GM15510 (cell line): ENCODE measurements around the gene RETREG2.

Experiments used
- POLR2A ChIP-seq: IDR thresholded peaks from 3 replicates; pipeline ENCODE4 v1.6.1; 2011; ENCODE audit warnings: borderline replicate concordance; ENCODE audit not compliant: insufficient read length; ENCODE audit errors: extremely low read depth

RETREG2 gene

DNA sequence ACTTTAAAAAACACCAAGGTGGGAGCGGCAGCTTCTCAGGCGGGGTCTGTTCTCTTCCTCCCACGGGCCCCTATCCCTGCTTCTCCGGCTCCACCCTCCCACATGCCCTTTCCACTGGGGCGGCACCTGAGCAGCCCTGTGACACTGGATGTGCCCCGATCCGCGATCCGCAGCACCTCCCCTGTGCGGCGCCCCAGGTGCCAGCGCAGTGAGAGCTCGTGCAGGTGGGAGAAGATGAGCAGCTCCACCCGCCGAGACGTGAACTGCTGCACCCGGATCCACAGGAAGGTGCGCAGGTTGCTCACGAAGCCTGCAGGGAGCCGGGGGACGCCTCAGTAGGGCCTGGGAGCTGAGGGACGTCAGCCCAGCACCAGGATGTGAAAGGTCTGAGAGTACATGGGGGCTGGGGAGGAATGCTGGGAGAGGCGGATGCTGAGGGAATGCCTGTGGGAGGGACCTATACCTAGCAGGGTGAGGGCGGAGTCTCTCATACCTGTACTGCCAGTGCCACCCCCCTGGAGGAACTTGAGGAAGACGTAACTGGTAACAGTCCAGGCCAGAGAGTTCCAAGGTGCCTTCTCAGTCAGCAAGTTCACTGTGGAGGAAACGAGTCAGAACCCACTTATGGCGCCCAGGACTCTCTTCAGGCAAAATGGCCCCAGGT lies 37.9 kb downstream of the RETREG2 start:
- no peak for TF ChIP-seq POLR2A

GRCh38 chr2:219216535-219216915 lies 38.5 kb downstream of the RETREG2 start:
- no peak for TF ChIP-seq POLR2A

DNA sequence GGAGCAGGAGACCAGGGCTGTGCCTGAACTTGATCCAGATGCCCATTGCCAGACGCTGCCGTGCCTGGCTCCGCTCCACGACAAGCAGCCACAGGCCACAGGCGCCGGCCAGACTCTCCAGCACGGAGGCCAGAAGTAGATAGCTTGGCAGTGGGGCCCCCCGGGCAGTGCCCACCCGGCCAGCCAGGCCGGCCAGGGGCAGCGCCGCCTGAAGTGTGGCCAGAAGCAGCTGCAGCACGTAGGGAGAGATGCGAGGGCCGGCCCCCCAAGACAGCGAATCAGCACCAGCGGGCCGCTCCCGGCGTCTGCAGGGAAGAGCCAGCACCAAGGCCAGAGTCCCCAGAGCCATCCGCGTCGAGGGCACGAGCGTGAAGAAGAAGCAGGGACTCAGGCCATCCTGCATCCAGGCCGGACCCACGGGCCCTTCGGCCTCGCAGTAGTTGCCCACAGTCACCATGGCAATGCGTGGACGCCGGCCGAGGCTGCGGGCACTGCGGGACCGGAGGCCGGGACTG lies 40.2 kb downstream of the RETREG2 start:
- no peak for TF ChIP-seq POLR2A

GRCh38 chr2:219218732-219219701 lies 40.9 kb downstream of the RETREG2 start, which contains the start of gene ABCB6:
TSS of gene ABCB6 (minus strand) at chr2:219218958. CDS start at chr2:219218673, 285 bp downstream.
- TF ChIP-seq POLR2A: peak; percentile 89

- no peak for TF ChIP-seq POLR2A
Observed at GRCh38 chr2:219219784-219220532, 41.9 kb downstream of the RETREG2 start.

DNA sequence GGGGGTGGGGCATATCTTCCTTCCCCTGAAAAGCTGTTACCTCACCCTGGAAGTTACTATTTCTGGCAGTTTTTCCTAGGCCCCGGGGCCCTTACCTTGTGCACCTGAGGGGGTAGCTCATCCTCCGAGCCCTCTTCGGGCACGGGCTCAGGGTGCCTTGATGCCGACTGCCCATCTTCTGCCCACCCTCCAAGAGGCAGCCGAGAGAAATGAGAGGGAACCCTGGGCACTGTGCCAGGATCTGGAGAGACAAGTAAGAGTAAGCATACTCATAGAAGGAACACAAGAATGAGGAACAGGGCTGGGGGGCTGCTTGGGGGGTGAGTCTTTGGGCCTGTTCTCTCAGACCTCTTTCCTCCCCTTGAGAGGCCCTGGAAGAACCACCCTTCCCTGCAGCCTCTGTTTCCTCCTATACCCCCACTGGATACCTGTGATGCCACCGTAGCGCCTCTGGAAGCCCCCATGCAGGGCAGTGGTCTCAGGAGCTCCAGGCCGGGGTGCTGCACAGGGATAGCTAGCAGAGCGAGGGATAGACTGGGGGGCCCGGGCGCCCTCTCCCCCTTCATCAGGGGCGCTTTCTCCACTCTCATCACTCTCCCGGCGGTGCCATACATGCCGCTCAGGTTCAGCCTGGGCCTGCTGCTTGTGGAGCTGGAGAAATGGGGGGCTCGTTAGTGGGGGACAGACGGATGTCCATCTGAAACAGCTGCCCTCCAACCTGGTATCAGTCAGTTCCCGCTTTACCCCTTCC lies 42.8 kb downstream of the RETREG2 start:
- TF ChIP-seq POLR2A: no peak

DNA sequence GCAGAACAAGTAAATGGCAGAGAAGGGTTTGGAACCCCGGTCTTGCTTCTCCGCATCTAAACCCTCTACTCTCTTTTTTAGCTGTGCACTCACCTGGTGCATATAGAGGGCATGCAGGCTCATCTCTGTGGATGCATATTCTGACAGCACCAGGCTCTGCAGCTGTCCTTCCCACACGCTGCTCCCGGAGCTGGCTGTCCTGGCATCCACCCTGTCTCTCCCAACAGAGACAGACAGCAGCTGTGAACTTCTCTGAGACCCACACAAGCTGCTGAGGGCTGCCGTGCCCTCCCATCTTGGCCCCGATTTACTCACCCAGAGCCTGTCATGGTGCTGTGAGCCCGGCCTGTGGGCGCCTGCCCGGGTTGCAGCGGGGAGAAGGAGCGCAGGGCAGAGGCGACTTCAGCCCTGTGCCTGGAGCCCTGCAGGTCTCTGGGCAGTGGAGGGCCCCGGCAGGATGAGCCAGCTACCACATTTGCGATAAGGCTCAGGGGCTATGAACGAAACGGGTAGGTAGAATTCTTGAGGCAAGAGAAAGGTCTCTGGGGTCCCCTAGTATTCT lies 44.0 kb downstream of the RETREG2 start:
- TF ChIP-seq POLR2A: no peak

- TF ChIP-seq POLR2A: no peak
Observed at GRCh38 chr2:219223831-219224610, 45.9 kb downstream of the RETREG2 start.

DNA sequence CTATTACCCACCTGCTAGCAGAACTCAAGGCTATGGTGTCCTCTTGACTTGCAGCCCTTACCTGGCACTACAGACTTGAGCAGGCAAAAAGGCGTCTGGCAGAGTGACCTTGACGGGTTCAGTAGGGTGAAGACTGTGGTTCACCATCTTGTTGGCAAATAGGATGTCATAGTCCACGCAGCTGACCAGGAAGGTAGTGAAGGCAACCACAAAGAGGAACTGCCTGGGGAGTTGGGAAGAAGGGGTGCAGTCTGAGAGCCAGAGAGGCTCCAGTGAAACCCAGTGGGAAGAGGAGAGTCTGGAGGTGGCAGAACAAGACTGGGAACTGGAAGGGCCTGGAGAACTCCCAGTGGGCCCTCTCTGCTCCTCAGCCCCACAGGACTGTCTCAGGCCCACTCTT lies 47.3 kb downstream of the RETREG2 start:
- TF ChIP-seq POLR2A: no peak

DNA sequence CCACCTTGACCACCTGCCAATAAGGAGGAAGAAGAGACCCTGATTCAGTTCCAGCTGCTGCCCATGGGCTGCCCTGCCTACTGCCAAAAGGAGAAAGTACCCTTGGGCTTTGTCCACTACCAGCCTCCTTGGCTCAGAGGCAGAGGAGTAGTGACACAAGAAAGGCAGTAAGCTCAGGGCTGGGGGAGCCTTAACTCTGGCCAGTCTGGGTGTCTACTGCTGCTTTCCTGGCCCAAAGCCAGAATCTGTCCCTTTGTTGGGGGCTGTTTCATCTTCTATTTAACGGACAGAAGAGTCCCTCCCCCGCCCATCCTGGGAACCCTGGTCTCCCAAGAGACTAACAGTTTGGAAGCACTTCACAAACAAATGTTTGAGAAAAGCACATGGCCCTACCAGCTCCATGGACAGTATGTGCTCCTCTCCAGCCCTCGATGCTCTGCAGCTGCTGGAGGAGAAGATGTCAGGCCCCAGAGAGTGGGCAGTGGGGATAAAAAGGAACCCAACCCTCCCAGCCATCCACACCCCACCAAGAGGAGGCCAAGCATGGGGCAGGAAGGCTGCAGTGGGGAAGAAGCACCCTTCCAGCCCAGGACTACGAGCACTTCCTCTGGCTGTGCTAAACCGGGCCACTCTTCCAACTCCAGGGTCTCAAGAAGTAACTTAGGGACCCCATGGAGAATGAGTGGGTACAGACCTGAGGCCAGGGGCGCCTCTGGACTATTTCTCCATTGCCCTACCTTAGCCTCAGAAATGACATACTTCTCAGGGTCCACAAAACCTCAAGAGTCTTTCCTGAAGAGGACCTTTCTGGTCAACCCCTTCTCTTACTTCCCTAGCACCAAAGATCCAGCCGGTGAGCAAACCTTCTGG lies 50.2 kb downstream of the RETREG2 start:
- no peak for TF ChIP-seq POLR2A

DNA sequence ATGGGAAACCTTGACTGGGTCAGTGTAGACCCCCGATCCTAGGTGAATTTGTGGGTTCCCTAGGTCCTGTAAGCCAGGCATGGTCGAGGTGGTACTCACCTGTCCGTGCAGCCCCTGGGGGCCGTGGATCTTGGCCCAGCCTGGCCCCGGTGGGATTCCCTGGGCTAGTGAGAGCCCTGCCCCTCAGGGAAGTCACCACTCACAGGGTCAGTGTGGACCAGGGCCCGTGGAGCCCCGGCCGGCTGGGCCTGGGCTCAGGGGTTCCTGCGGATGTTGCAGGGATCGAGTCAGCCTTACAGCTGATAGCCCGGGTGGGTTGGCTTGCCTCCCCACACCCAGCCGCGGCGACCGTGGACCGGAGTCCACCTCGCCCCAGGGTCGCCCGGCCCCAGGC lies 50.8 kb downstream of the RETREG2 start:
- TF ChIP-seq POLR2A: peak; percentile 35
